Right lobe of liver (tissue), 4 donors: Measurements from ENCODE around the gene ITGB3BP.

Experiments used
- POLR2A ChIP-seq: fragments of 450-650 bp; IDR thresholded peaks from one replicate; pipeline ENCODE4 v1.6.1; 2017; ENCODE audit warnings: antibody characterized with exemption, mild to moderate bottlenecking
- TF ChIP-seq, protein P1 (sequence below), 4 donors: fragments of 200-600 bp in 3 of 4; fragments of 450-650 bp in 1 of 4; IDR thresholded peaks; one replicate each; pipeline versions ENCODE4 v1.5.1 to v1.8.0; 2016 to 2022; ENCODE audit warnings: antibody characterized with exemption in 4 of 4, mild to moderate bottlenecking in 2 of 4
- donor health status: DM: no; HTN: no; CAD: no.
- donor health status: DM: no; HTN: no; CAD: no.
- donor health status: DM: no; HTN: yes; CAD: no.

DNA sequence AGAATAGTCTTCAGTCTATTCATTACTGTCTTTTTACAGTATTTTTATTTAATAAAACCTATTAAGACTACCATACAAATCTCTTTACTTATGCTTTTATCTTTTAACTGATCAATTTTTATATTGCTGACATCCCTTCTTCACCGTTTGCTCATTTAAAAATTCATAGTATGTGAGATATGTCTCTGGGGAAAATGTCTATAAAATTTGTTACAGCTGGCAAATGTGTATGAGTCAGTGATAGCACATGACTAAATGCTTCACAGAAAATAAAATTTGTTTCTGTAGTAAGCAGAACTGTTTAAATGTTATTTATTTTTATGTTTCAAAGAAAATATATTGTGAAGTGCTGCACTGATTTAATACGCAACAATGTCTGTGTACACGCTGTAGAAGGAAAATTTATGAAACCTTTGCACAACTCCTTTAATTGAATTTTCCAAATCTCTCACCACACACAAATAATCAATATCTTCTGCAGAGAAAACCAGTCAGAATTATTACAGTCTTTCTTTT, 74.2 kb downstream of the ITGB3BP start:
- TF ChIP-seq, protein P1, sequence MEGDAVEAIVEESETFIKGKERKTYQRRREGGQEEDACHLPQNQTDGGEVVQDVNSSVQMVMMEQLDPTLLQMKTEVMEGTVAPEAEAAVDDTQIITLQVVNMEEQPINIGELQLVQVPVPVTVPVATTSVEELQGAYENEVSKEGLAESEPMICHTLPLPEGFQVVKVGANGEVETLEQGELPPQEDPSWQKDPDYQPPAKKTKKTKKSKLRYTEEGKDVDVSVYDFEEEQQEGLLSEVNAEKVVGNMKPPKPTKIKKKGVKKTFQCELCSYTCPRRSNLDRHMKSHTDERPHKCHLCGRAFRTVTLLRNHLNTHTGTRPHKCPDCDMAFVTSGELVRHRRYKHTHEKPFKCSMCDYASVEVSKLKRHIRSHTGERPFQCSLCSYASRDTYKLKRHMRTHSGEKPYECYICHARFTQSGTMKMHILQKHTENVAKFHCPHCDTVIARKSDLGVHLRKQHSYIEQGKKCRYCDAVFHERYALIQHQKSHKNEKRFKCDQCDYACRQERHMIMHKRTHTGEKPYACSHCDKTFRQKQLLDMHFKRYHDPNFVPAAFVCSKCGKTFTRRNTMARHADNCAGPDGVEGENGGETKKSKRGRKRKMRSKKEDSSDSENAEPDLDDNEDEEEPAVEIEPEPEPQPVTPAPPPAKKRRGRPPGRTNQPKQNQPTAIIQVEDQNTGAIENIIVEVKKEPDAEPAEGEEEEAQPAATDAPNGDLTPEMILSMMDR (IDR thresholded peaks at IDR 0.05): no peak
- TF ChIP-seq POLR2A: no peak
